GM04504 (cell line): ENCODE results near the gene PAEP.
"Not testable (repeated sequence)": the region's sequence is repeated elsewhere in the genome, so short reads cannot be mapped to it uniquely, and the experiment has no call there.

Source experiments
- DNase-seq: peaks from one replicate; pipeline ENCODE4 v3.0.0-alpha.2; 2012; ENCODE audit warnings: low read depth

Gene PAEP

GRCh38 chr9:135526089-135526729, 35.3 kb upstream of the PAEP start:
- DNase-seq: no peak

GRCh38 chr9:135526730-135527571, 34.6 kb upstream of the PAEP start:
- DNase-seq: no peak

- not testable (repeated sequence) for DNase-seq
Measured at GRCh38 chr9:135528842-135529435, 32.6 kb upstream of the PAEP start.

GRCh38 chr9:135530146-135530545, 31.4 kb upstream of the PAEP start:
- no peak for DNase-seq

- DNase-seq: no peak
Measured at GRCh38 chr9:135531096-135531495, 30.5 kb upstream of the PAEP start.

GRCh38 chr9:135533113-135533512, 28.4 kb upstream of the PAEP start:
- DNase-seq: no peak

- DNase-seq: no peak
Measured at GRCh38 chr9:135533674-135534073, 27.9 kb upstream of the PAEP start.

- DNase-seq: not testable (repeated sequence)
Measured at GRCh38 chr9:135534192-135534711, 27.3 kb upstream of the PAEP start.

GRCh38 chr9:135534826-135535225, 26.7 kb upstream of the PAEP start:
- DNase-seq: not testable (repeated sequence)

GRCh38 chr9:135535631-135536030, 25.9 kb upstream of the PAEP start:
- not testable (repeated sequence) for DNase-seq

GRCh38 chr9:135536216-135536615, 25.3 kb upstream of the PAEP start:
- peak; percentile 33 for DNase-seq

GRCh38 chr9:135543262-135543894, 18.2 kb upstream of the PAEP start:
- not testable (repeated sequence) for DNase-seq

GRCh38 chr9:135544981-135545635, 16.4 kb upstream of the PAEP start:
- DNase-seq: no peak

GRCh38 chr9:135545646-135546176, 15.8 kb upstream of the PAEP start, which contains the start of gene OBP2A:
TSS of gene OBP2A (plus strand) at chr9:135546126. CDS start at chr9:135546181, 55 bp downstream.
- not testable (repeated sequence) for DNase-seq

- not testable (repeated sequence) for DNase-seq
Measured at GRCh38 chr9:135546792-135547617, 14.6 kb upstream of the PAEP start.

GRCh38 chr9:135547756-135548736, 13.5 kb upstream of the PAEP start:
- DNase-seq: no peak

GRCh38 chr9:135549478-135550343, 11.8 kb upstream of the PAEP start:
- not testable (repeated sequence) for DNase-seq

GRCh38 chr9:135550344-135550918, 11.1 kb upstream of the PAEP start:
- DNase-seq: no peak
